ENCODE results near the gene GRIA4. TPM values are rescaled to one million over a fixed set of nuclear protein-coding genes. Genes with fewer than 3 reads are reported as not detected.

Gene GRIA4
- total RNA-seq = 10 to 100 TPM in 1 of 4 donors, not detected in 3; 37.2 TPM

DNA sequence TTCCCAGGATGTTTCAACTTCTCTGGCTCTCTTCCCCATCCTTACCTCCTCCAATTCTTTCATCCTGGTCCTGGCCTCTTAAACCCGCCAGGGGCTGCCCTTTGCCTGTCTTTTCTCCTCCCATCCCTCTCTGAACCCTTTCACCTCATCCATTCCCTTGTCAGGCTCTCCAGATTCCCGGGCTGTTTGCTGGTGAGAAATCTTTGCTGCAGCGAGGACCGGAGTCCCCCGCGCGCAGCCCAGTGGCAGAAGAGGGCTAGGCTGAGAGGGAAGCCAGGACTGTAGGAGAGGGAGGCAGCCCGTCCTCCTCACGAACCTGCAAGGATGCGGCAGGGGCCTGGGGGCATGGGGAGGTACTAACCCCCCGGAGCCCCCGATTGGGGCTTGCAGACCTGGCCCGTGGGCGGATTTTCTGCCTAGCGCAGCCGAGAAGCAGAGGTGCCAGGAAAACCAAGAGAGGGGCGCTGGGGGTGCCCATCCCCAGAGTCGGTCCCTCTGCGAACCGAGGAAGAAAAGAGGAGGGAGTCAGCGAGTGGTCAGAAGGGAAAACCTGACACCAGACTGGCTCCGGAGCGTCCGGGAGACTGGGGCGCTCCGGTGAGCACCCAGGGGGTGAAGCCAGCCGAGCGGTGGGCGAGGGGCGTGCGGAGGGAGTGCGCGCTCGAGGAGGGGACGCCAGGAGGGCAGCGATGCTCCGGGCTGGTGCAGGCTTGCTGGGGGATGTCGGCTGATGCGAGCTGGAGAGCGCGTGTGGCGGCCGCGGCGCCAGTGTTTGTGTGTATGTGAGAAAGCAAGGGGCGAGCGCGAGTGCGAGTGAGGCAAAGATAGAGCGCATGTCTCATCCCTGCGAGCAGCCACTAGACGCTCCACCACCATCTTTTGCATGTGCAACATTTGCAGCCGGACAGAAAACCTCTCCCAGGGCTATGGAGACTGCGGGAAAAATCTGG is at the start of gene GRIA4:
Gene GRIA4 (plus strand): TSS at position 242 of the 950 bp plus-strand sequence. CDS start 925 bp downstream, outside the sequence.
- Histone ChIP-seq H3K4me3 (peak within 1 kb of the TSS in 1 of 2 donors; percentile 28), H3K9me3 (no peaks in the 10 kb centered on the region), H3K27me3 (peaks cover 0 to 25% of the 10 kb centered on the region in 2 donors), H3K27ac (no peak within 1 kb of the TSS), H3K36me3 (no peaks in the 10 kb centered on the region), H3K4me1 (peaks cover 0 to 4% of the 10 kb centered on the region in 2 donors)
- intact Hi-C loops (cut with DNase I; ENCODE audit: low total_unique reads) = no loop called here
- DNase-seq = peak in 1 of 2 donors; percentile 13
- TF ChIP-seq, protein P1, sequence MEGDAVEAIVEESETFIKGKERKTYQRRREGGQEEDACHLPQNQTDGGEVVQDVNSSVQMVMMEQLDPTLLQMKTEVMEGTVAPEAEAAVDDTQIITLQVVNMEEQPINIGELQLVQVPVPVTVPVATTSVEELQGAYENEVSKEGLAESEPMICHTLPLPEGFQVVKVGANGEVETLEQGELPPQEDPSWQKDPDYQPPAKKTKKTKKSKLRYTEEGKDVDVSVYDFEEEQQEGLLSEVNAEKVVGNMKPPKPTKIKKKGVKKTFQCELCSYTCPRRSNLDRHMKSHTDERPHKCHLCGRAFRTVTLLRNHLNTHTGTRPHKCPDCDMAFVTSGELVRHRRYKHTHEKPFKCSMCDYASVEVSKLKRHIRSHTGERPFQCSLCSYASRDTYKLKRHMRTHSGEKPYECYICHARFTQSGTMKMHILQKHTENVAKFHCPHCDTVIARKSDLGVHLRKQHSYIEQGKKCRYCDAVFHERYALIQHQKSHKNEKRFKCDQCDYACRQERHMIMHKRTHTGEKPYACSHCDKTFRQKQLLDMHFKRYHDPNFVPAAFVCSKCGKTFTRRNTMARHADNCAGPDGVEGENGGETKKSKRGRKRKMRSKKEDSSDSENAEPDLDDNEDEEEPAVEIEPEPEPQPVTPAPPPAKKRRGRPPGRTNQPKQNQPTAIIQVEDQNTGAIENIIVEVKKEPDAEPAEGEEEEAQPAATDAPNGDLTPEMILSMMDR (IDR thresholded peaks at IDR 0.05) = no peak
- no peak for TF ChIP-seq POLR2A (IDR thresholded peaks at IDR 0.05)

DNA sequence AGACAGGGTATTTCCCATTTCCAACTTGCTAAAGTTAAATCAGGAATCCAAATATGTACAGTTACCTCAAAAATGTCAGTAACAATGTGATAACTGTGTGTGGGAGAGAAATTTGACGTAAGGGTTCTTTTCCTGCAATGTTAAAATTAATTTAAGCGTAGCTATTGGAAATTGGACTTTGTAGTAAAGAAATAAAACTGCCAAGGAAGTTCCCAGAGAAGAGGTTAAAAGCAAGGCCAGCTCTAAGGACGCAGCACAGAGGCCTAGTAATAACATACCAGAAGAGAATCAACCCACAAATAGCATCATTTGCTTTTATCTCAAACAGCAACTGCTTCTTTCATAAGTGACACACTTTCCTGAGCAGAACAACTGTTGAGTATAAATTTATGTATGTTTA is 36.8 kb upstream of the GRIA4 start:
- H3K9me3 ChIP-seq = no peaks in the 10 kb centered on the region
- H3K27ac ChIP-seq = no peak overlapping the region
- intact Hi-C loops (cut with DNase I; ENCODE audit: low total_unique reads) = no loop called here
- no peak overlapping the region for H3K4me3 ChIP-seq
- no peak for DNase-seq
- H3K36me3 ChIP-seq = no peaks in the 10 kb centered on the region
- no peaks in the 10 kb centered on the region for H3K4me1 ChIP-seq
- TF ChIP-seq POLR2A (IDR thresholded peaks at IDR 0.05) = no peak
- TF ChIP-seq, protein P1 (IDR thresholded peaks at IDR 0.05) = no peak
- no peaks in the 10 kb centered on the region for H3K27me3 ChIP-seq

DNA sequence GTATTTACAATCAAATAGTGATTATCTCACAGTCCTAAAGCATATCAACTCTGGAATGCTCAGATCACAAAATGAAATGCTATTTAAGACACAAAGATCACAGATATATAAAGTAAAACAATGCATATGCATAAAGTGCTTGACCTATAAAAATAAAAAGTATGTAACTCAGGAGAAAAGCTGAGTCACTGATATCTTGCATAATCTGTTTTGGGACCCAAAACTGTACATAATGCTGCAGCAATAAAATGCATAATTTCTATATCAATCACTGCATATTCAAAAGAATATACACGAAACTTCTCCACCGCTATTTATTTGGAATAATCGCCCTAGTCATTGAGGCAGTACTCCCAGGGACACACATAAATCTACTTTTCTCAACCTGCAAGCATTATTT is 34.9 kb upstream of the GRIA4 start:
- H3K27me3 ChIP-seq = no peaks in the 10 kb centered on the region
- H3K27ac ChIP-seq = no peak overlapping the region
- H3K4me3 ChIP-seq = no peak overlapping the region
- H3K4me1 ChIP-seq = no peaks in the 10 kb centered on the region
- DNase-seq = no peak
- H3K9me3 ChIP-seq = no peaks in the 10 kb centered on the region
- no peaks in the 10 kb centered on the region for H3K36me3 ChIP-seq
- no peak for TF ChIP-seq POLR2A (IDR thresholded peaks at IDR 0.05)
- TF ChIP-seq, protein P1 (IDR thresholded peaks at IDR 0.05) = no peak
- intact Hi-C loops (cut with DNase I; ENCODE audit: low total_unique reads) = no loop called here

DNA sequence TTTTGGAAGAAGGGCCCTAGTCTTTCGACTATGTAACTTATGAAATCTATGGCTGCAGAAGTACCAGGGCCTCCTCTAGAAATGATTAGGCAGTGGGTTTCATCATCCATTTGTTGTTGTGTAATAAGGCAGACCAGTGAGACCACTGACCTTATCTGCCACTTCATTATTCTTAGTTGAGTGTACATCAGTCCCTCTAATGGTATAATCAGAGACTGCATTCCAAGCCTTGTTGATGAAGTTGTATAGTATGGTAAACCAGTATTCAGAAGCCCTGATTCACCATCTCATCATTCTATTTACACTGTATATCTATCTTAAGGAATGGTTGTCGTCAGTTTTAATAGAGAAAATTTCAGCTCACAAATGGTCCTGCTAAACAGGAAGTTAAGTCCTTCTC is 32.2 kb upstream of the GRIA4 start:
- DNase-seq = no peak

More for the DNA sequence above, 32.2 kb upstream of the GRIA4 start:
- H3K36me3 ChIP-seq = no peaks in the 10 kb centered on the region
- no peak overlapping the region for H3K4me3 ChIP-seq
- no peaks in the 10 kb centered on the region for H3K4me1 ChIP-seq
- intact Hi-C loops (cut with DNase I; ENCODE audit: low total_unique reads) = no loop called here
- H3K9me3 ChIP-seq = no peaks in the 10 kb centered on the region
- no peak for TF ChIP-seq POLR2A (IDR thresholded peaks at IDR 0.05)
- TF ChIP-seq, protein P1 (IDR thresholded peaks at IDR 0.05) = no peak
- no peaks in the 10 kb centered on the region for H3K27me3 ChIP-seq
- H3K27ac ChIP-seq = no peak overlapping the region

Measured in uterus (tissue), 4 donors.